GM10266 (cell line): Measurements from ENCODE around the gene IGFL2.

Source experiments
- DNase-seq: peaks from one replicate; pipeline ENCODE4 v3.0.0; 2012; ENCODE audit errors: extremely low spot score
- TF ChIP-seq, protein P1 (sequence below): IDR thresholded peaks from 2 replicates; pipeline ENCODE4 v1.5.1; 2012; ENCODE audit warnings: mild to moderate bottlenecking, low read depth; ENCODE audit not compliant: control insufficient read depth, insufficient read depth; ENCODE audit errors: missing control alignments

IGFL2 gene

DNA sequence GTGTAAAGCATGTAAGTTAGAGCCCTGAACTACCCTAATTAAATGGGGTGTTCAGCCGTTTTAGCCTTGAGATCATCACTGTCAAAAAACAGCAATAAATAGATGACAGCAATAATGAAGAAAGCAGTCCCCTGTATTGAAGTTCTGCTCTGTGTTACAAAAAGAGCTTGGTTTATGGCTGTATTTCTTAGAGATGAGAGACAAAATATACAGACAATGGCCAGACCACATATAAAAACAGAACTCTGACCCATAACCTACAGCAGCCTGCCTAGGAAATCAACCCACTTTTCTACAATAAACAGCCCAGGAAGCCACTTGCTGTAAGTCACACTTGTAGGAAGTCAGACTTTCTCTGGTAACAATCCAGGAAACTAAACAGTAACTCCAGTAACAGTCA lies 34.3 kb upstream of the IGFL2 start:
- TF ChIP-seq, protein P1, sequence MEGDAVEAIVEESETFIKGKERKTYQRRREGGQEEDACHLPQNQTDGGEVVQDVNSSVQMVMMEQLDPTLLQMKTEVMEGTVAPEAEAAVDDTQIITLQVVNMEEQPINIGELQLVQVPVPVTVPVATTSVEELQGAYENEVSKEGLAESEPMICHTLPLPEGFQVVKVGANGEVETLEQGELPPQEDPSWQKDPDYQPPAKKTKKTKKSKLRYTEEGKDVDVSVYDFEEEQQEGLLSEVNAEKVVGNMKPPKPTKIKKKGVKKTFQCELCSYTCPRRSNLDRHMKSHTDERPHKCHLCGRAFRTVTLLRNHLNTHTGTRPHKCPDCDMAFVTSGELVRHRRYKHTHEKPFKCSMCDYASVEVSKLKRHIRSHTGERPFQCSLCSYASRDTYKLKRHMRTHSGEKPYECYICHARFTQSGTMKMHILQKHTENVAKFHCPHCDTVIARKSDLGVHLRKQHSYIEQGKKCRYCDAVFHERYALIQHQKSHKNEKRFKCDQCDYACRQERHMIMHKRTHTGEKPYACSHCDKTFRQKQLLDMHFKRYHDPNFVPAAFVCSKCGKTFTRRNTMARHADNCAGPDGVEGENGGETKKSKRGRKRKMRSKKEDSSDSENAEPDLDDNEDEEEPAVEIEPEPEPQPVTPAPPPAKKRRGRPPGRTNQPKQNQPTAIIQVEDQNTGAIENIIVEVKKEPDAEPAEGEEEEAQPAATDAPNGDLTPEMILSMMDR, result no peak
- no peak for DNase-seq

DNA sequence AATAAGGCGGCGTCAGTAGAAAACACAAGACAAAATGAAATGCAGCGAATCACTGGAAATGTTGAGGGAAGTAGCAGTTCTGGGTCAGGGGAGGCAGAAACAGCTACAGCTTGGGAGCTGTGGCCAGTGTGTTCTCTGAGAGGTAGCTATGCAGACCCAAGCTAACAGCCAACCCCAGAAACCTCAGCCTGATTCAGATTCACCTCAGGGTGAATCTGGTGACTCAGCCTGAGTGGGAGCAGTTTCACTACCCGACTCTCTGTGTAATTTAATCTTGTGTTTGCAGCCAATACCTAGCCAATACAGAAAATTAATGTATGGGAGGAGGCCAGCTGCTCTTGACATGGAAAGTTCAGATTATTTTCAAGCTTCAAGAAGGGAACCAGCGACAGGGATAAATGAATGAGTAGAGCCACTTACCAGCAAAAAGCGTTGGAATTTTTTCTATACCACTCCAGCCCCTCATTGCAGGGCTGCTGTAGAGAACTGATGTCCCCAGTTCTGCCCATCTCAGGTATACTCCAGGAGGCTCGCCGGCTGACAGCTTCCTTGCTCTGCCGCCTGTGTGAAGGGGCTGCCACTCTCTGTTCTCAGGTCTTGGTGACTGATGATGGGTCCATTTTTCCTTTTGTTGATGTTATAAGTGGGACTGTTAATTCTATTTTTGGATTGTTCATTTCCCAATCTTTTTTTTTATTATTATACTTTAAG lies 32.5 kb upstream of the IGFL2 start:
- TF ChIP-seq, protein P1, result no peak
- peak; percentile 70 for DNase-seq

DNA sequence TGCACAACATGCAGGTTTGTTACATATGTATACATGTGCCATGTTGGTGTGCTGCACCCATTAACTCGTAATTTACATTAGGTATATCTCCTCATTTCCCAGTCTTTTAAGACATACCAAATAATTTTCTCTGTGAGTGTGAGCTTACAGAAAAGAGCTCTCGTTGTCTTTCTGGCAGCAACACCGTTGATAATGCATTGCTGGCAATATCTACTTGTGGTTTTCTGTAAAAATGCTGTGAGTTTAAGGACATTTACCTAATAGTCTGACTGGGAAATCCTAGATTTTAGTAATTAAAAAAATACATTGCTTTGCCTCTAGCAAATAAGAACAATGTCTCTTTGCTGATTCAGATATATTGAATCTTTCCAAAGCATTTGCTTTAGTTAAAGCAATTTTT lies 31.9 kb upstream of the IGFL2 start:
- TF ChIP-seq, protein P1, result no peak
- DNase-seq, result no peak

DNA sequence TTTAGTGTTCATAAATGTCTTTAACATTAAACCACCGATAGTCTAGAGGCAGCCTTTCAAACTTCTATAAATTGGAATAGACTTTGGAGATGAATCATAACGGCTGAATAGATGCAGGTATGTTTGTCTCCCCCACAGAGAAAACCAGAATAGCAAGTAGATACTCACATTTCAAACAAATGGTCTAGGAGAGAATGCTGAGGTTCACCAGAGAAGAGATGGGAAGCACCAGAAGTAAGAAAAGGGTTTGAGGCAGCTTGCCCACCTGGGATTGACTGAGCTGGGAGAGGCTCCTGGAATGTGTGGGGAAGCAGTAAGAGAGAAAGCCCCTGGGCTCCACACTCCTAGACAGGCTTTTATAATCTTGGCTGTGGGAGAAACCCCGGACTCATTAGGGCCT lies 29.9 kb upstream of the IGFL2 start:
- DNase-seq, result no peak
- TF ChIP-seq, protein P1, result no peak

DNA sequence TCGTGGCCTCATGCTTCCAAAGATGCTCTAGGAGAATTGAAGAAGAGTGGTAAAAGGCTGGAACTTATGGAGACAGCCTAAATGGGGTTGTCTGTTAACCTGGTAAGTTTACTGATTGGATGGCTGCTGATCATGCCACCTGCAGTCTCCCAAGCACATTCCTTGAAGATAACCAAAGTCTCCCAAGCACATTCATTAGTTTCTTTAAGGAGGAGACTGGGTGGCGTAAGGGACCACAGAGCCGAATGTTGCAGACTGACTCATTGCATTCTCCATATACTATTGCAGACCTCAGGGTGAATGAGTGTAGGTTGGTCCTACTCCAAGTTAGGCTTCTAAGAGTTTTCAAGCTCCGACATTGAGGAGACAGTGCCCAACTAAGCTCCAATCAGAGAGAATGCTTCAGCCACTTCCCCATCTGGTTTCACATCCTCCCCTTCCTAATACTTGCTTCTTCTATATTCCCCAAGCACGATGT lies 23.4 kb upstream of the IGFL2 start, which contains the start of gene IGFL3:
Gene IGFL3 (minus strand): TSS at position 51 of the 478 bp plus-strand sequence. CDS start 39 bp downstream, at position 12.
- TF ChIP-seq, protein P1, result no peak
- DNase-seq, result no peak

DNA sequence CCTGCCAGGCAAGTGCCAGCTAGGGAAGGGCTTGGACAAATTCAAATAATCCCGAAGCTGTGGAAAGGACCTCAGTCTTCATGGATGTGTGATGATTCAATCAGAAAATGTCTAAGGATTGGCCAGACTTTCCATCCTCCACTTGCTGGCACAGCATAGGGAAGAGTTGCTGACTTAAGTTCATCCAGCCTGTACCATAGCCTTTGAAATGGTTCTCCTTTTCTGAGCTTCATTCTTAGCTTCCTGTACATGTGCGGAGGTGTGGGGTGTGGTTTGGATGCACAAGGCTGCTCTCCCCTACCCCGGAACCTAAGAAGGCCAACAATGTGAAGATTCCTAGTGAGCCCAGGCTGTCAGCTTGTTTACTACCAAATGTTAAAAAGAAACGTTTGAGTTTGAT lies 22.6 kb upstream of the IGFL2 start:
- DNase-seq, result no peak
- TF ChIP-seq, protein P1, result no peak

DNA sequence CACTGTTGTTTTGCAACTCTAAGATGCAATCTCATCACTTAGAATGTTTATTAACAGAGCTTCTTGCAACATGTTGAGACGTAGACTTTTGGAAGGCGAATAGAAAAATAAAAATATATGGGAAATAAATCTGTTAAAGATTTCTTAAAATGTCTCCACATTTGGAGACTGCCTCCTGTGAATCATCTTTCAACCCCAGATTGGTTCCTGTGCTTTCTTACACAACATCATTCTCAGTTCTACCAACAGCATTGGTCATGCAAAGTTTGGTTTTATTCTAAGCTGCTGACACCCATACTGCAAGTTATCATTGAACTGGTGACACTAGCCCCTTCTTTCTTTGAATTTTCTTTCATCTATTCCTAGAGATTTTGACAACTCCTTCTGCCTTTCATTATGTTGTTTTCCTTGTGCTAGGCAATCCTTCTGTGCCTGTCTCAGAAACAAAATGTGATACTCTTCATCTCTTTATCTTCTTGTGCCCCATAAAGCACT lies 21.9 kb upstream of the IGFL2 start:
- TF ChIP-seq, protein P1, result no peak
- no peak for DNase-seq
